ENCODE results near the gene TLK2. TPM values are rescaled to one million over a fixed set of nuclear protein-coding genes. Genes with fewer than 3 reads are reported as not detected.

Gene TLK2
- total RNA-seq, 1 experiment from 2014 or later, result 40.5 TPM

DNA sequence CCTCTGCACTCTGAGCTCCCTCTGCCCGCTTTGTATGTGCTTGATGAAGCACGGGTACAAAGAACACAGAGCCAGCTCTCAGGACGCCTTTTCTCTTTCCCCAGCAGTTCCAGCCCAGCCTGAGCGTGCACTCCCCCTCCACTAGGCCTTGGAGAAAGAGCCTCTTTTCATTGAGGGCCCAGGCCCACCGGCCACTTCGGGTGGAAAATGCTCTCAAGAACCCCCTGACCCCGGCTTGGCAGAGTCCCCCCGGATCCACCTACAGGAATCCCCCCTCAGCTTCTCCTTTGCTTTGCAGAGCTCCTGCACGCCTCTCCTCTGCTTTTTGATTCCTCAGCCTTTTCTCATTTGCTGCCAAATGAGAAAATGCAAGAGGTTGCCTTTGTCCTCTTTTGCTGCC, 179.1 kb downstream of the TLK2 start:
- POLR2A ChIA-PET (ENCODE audit: unreplicated experiment), result no interaction called here
- peaks cover 4% of the 10 kb centered on the region; the same call in 1 of the 2 replicates for H3K4me1 ChIP-seq (ENCODE audit: insufficient read depth, low read length)
- H3K36me3 ChIP-seq (ENCODE audit: low read depth, low read length), result no peaks in the 10 kb centered on the region
- no peaks in the 10 kb centered on the region for H3K27me3 ChIP-seq (ENCODE audit: low read length)
- H2AFZ ChIP-seq (ENCODE audit: low read length), result no peak overlapping the region
- H3K9me3 ChIP-seq (ENCODE audit: low read length), result no peaks in the 10 kb centered on the region
- TF ChIP-seq EZH2phosphoT487 (IDR thresholded peaks at IDR 0.05; ENCODE audit: borderline replicate concordance, low read length) (no peak), EZH2 (IDR thresholded peaks at IDR 0.05; ENCODE audit: low read length, unreplicated experiment) (no peak)
- TF ChIP-seq, protein P1, sequence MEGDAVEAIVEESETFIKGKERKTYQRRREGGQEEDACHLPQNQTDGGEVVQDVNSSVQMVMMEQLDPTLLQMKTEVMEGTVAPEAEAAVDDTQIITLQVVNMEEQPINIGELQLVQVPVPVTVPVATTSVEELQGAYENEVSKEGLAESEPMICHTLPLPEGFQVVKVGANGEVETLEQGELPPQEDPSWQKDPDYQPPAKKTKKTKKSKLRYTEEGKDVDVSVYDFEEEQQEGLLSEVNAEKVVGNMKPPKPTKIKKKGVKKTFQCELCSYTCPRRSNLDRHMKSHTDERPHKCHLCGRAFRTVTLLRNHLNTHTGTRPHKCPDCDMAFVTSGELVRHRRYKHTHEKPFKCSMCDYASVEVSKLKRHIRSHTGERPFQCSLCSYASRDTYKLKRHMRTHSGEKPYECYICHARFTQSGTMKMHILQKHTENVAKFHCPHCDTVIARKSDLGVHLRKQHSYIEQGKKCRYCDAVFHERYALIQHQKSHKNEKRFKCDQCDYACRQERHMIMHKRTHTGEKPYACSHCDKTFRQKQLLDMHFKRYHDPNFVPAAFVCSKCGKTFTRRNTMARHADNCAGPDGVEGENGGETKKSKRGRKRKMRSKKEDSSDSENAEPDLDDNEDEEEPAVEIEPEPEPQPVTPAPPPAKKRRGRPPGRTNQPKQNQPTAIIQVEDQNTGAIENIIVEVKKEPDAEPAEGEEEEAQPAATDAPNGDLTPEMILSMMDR (conservative IDR thresholded peaks at IDR 0.05; ENCODE audit: low read depth, low read length), result no peak
- no peak overlapping the region for H3K27ac ChIP-seq (ENCODE audit: low read length)
- no peaks in the 10 kb centered on the region for H3F3A ChIP-seq (ENCODE audit: low read length, unreplicated experiment)
- H3K79me2 ChIP-seq (ENCODE audit: low read length), result no peaks in the 10 kb centered on the region
- H3K9me2 ChIP-seq (replicated peaks; ENCODE audit: low read length), result no peaks in the 10 kb centered on the region
- no peak overlapping the region for H3K9ac ChIP-seq (ENCODE audit: low read length)
- intact Hi-C loops (cut with micrococcal nuclease), result no loop called here
- no peak overlapping the region for H3K4me2 ChIP-seq (ENCODE audit: low read length)
- DNase-seq, result no peak
- CTCF ChIA-PET, result no interaction called here
- ATAC-seq, result no peak
- H4K20me1 ChIP-seq (ENCODE audit: low read length), result no peaks in the 10 kb centered on the region
- no peak overlapping the region for H3K4me3 ChIP-seq (ENCODE audit: low read length)
- BruUV-seq (replicated peaks), result no TSS peak

DNA sequence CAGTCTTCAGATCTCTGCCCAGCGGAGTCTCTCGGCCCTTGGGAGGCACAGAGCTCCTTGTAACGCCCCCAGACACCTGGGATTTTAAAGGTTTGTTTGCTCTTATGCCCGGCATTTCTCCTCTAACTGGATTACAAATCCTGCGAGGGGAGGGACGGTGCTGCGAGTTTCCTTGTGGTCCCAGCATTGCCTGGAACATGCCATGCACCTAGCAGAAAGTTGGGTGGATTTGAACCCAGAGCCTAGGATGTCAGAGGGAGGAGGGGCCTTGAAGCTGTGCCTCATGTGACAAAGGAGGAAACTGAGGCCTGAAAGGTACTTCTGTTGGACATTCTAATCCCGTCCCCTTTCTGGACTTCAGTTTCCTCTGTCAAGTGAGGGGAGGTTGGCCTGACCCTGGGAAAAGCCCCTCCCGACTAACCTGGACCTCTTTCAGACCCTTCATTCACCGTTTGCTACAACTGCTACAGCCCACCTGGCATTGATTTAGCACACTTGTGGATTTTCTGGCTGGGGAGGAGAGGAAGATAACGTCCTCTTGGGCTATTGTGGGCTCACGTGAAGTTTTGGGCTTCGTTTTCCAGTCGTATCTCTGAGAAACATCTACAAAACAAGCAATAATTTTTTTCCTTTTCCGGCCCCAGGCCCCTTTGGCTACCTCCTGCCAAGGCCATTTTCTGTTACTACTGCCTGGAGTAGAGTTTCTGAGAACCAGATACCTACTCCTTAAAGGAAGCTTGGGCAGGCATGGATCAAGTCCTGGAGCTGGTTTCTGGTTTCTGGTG, 179.7 kb downstream of the TLK2 start:
- Histone ChIP-seq H2AFZ (ENCODE audit: low read length) (no peak overlapping the region), H3K9ac (ENCODE audit: low read length) (no peak overlapping the region), H3K4me2 (ENCODE audit: low read length) (no peak overlapping the region), H3F3A (ENCODE audit: low read length, unreplicated experiment) (no peaks in the 10 kb centered on the region), H3K9me2 (replicated peaks; ENCODE audit: low read length) (no peaks in the 10 kb centered on the region), H3K4me1 (ENCODE audit: insufficient read depth, low read length) (no peaks in the 10 kb centered on the region), H3K27me3 (ENCODE audit: low read length) (no peaks in the 10 kb centered on the region), H3K36me3 (ENCODE audit: low read depth, low read length) (no peaks in the 10 kb centered on the region), H3K79me2 (ENCODE audit: low read length) (no peaks in the 10 kb centered on the region), H3K4me3 (ENCODE audit: low read length) (no peak overlapping the region), H3K27ac (ENCODE audit: low read length) (no peak overlapping the region), H4K20me1 (ENCODE audit: low read length) (no peaks in the 10 kb centered on the region), H3K9me3 (ENCODE audit: low read length) (no peaks in the 10 kb centered on the region)
- no TSS peak for BruUV-seq (replicated peaks)
- no peak for ATAC-seq
- CTCF ChIA-PET, result no interaction called here
- POLR2A ChIA-PET (ENCODE audit: unreplicated experiment), result no interaction called here
- no peak for TF ChIP-seq EZH2 (IDR thresholded peaks at IDR 0.05; ENCODE audit: low read length, unreplicated experiment)
- TF ChIP-seq EZH2phosphoT487 (IDR thresholded peaks at IDR 0.05; ENCODE audit: borderline replicate concordance, low read length), result no peak
- TF ChIP-seq, protein P1 (conservative IDR thresholded peaks at IDR 0.05; ENCODE audit: low read depth, low read length), result no peak
- intact Hi-C loops (cut with micrococcal nuclease), result no loop called here
- no peak for DNase-seq

DNA sequence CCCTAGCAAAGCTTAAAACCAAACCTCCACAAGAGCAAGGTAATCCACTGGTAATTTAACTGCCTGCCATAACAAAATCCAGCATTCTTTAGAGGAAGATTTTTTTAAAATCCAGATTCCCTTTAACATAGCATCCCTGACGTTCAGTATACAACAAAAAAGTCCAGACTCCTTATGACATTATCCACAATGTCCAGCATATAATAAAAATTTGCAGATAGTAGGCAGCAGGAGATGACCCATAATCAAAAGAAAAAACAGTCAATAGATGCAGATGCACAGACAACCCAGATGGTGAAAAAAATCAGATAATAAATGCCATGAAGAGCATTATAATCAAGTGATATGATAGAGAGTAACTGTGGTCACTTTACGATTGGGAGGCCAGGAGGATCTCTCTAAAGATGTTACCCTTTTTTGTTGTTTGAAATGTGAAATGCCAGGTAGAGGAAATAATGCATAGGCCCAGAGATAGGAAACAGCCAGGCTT, 182.0 kb downstream of the TLK2 start:
- no peaks in the 10 kb centered on the region for H3K9me2 ChIP-seq (replicated peaks; ENCODE audit: low read length)
- H3K36me3 ChIP-seq (ENCODE audit: low read depth, low read length), result no peaks in the 10 kb centered on the region
- BruUV-seq (replicated peaks), result no TSS peak
- no peaks in the 10 kb centered on the region for H3K4me1 ChIP-seq (ENCODE audit: insufficient read depth, low read length)
- no peak for TF ChIP-seq EZH2 (IDR thresholded peaks at IDR 0.05; ENCODE audit: low read length, unreplicated experiment)
- TF ChIP-seq, protein P1 (conservative IDR thresholded peaks at IDR 0.05; ENCODE audit: low read depth, low read length), result no peak
- no peak for DNase-seq
- no peak for ATAC-seq
- CTCF ChIA-PET, result no interaction called here
- no peaks in the 10 kb centered on the region for H3F3A ChIP-seq (ENCODE audit: low read length, unreplicated experiment)
- H3K9ac ChIP-seq (ENCODE audit: low read length), result no peak overlapping the region
- no peak overlapping the region for H2AFZ ChIP-seq (ENCODE audit: low read length)
- no peaks in the 10 kb centered on the region for H3K27me3 ChIP-seq (ENCODE audit: low read length)
- POLR2A ChIA-PET (ENCODE audit: unreplicated experiment), result interaction anchor here (0.6 kb wide), 1 partner anchor 18 kb away, joined by 3 read pairs; no protein-coding TSS in a partner anchor
- intact Hi-C loops (cut with micrococcal nuclease), result no loop called here
- H4K20me1 ChIP-seq (ENCODE audit: low read length), result no peaks in the 10 kb centered on the region
- no peak overlapping the region for H3K27ac ChIP-seq (ENCODE audit: low read length)
- no peaks in the 10 kb centered on the region for H3K9me3 ChIP-seq (ENCODE audit: low read length)
- no peak overlapping the region for H3K4me3 ChIP-seq (ENCODE audit: low read length)
- H3K79me2 ChIP-seq (ENCODE audit: low read length), result no peaks in the 10 kb centered on the region
- H3K4me2 ChIP-seq (ENCODE audit: low read length), result no peak overlapping the region

Measured in PC-3 (cell line).